HG03064 (cell line): Measurements from ENCODE around the gene FGF23.
A peak's percentile ranks its signal among the peaks of the same experiment; 100 is the strongest.

Experiments used
- ATAC-seq: cut with Tn5 transposase; IDR thresholded peaks from one replicate; pipeline ENCODE4 v1.9.1; 2021; ENCODE audit warnings: low read depth; ENCODE audit not compliant: unreplicated experiment

FGF23 gene

DNA sequence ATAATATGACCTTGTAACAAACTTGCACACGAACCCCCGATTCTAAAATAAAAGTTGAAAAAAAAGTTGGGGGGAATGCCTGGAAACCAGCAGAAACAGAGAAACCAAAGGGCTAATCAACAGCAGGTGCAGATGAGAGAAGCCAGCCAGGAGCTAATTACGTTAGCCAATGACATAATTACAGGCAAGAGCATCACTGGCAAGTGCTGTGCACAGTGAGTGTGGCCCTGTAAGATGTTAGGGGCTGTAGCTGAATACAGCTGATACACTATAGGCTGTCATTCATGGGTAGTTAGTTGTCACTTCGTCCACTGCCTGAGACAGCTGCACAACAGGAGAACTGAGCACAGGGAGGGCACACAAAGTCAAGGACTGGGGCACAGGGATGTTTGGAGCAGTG is 7.3 kb upstream of the FGF23 start:
- ATAC-seq = no peak

DNA sequence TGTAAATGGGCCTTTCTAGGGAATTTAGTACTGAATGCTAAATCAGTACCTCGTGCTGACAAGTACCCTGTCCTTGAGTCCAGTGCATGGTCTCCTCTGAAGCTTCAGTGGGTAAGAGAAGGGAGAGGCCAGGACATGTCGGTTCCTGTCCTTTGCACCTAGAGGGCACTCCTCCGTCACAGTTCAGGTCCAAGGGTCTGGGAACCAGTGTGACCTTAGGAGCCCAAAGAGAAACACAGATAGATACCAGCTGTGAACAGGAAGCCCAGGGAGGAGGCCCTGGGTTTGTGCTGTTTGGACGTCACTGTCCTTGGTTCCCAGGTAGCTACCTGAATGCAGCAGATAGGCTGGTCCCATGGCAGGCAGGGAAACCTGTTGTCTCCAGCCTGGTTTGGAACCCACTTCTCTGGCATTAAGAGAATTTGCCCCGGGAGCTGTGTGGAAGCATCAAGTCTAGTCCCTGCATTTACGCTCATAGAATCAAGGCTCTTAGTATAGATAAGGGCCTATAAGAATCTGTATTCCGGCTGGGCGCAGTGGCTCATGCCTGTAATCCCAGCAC is 3.9 kb upstream of the FGF23 start:
- no peak for ATAC-seq

GRCh38 chr12:4380332-4380731 is 820 bp upstream of the FGF23 start:
- no peak for ATAC-seq

- no peak for ATAC-seq
Measured at GRCh38 chr12:4378772-4379171, 740 bp downstream of the FGF23 start.

DNA sequence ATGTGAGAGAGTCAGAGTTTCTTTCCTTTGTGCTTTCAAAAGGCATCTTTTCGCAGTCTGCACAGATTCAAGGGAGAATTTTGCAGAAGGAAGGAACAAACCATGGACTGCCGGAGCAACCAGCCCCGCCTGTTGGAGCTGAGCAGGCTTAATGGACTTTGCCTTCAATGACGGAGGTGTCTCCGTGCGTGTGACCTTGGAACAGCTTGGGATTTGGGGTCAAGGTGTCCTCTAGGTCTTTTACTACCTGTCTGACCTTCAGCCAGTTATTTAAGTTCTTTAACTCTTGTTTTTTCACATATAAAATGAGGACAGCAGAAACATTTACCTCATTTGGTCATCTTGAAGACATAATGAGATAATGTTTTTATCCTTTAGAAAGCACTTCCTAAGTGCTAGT is 4.1 kb downstream of the FGF23 start:
- no peak for ATAC-seq

DNA sequence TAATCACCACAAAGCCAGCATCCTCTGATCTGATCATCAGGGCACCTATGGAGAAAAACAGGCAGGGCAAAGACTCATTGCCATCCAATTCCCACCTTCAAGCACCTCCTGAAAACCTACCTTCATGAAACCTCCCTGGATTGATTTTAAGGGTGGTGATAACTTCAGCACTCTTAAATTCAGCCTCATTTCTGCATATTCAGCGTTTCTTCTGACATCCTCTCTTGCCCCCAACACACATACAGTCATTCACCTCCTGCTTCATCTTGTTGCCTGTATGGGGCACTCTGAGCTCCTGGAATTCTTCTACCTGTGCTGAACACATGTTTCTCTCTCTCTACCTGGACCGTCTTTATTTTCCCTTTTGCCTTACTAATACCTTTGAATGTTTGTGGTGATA is 6.9 kb downstream of the FGF23 start:
- no peak for ATAC-seq

- no peak for ATAC-seq
Measured at GRCh38 chr12:4370265-4370664, 9.2 kb downstream of the FGF23 start.

DNA sequence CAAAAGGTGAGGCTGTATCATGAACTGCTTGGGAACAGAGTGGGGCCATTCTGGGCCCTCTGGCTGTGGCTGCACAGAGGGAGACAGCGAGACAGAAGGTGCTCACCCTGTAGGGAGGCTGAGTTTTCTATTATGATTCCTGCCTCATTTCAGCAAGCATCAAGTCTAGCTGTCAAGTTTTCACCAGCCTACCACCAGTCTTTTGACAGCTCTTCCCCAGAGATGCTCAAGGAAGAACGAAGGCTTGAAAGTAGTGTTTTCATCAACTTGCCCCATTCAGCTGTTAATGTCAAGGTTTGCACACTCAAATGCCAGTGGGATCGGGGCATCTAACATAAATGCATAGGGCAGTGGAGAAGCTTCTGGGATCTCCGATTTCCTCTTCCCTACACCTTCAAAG is 10.0 kb downstream of the FGF23 start:
- ATAC-seq = no peak

DNA sequence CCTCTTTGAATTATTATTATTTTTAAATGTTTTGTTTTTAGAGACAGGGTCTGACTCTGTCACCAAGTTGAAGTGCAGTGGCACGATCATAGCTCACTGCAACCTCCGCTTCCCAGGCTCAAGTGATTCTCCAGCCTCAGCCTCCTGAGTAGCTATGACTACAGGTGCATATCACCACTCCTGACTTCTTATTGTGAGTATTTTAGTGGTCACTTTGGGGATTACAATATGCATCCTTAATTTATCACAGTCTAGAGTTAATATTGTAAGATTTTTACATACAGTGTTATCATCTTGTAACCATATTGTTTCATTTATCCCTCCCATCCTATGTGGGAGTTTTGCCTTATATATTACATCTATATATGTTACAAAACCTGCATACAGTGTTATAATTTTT is 13.4 kb downstream of the FGF23 start:
- no peak for ATAC-seq

DNA sequence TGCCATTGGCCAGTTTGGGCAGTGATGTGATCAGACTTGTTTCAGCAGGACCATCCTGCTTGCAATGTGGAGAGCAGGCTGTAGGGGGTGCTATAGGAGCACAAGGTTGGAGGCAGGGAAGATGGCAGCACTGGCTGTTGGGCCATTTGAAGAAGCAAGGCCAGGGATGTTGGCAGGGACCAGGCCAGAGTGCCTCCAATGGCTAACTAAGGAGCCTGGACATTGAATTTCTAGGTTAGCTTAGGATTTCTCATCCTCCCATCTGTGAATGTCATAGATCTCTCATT is 23.5 kb downstream of the FGF23 start:
- no peak for ATAC-seq

DNA sequence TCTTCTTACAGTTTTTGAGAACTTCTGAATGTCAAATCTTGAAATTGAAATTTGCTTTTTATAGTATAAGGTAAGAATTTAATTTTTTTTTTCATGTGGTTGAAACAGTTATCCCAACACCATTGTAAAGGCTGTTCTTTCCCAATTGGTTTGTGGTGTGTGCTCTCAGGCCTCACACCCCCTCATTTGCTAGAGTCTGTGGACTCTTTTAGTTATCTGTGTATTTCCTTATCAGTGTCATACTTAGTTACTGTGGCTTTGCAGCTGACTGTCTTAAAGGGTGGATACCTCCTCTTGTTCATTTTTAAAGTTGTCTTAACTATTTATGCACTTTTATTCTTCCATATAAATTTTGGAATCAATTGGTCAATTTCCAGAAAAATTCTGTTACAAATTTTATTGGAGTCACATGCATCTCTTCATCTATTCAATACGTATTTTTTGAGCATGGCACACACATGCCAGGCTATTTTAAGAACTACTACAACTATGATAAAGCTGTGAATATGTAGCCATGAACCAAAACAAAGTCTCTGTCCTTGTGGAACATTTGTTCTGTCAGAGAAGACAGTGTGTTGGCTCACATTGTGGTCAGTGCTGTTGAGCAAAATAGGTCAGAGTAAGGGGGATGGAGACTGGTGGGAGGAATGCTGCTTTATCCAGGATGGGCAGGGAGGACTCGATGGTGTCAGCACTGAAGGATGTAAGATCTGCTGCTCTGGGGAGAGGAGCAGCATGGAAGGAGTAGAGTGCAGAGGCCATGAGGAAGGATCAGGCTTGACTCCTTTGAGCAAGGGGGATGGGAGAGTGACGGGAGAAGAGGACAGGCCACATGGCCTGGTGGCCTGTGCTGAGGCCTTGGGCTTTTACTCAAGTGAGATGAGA is 24.1 kb downstream of the FGF23 start:
- ATAC-seq = no peak

- no peak for ATAC-seq
Measured at GRCh38 chr12:4353785-4354208, 25.7 kb downstream of the FGF23 start.

- no peak for ATAC-seq
Measured at GRCh38 chr12:4346931-4347330, 32.6 kb downstream of the FGF23 start.

- ATAC-seq = no peak
Measured at GRCh38 chr12:4331842-4332241, 47.7 kb downstream of the FGF23 start.

DNA sequence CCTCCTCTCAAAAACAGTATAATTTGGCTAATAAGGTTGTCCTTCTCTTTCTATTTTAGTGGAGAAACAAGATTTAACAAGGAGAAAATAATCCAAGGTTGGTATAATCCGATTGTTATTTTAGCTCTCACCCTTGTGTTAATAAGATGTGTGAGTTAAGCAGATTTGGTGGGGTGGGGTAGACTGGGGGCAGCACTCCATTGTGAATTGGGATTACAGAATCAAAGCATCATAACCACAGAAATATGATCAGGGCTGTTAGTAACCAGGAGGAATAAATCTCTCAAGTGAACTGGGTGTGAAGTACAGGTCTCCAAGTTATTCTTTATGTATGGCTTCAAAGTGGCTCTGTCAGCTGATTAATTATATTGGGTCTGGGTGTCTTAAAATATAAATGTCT is 48.3 kb downstream of the FGF23 start:
- ATAC-seq = no peak

- ATAC-seq = no peak
Measured at GRCh38 chr12:4330203-4330602, 49.3 kb downstream of the FGF23 start.

GRCh38 chr12:4327293-4327692 is 52.2 kb downstream of the FGF23 start:
- no peak for ATAC-seq

DNA sequence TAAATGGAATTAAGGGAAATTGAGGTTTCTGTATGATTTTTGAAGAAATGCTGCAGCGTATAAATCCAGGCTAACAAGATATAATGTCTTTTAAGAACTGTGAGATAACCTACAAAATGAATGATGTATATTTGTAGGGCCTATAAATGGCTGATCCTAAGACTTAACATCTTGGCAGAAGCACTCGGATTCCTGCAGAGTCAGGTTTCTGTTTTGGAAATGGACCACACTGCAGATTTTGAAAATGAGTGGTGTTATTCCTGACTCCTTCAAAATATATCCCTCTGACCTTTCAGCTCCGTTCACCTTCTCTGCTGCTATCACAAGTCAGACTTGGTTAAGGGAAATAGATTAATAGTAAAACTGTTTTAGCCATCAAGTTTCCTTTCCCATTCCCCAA is 53.5 kb downstream of the FGF23 start:
- ATAC-seq = no peak

DNA sequence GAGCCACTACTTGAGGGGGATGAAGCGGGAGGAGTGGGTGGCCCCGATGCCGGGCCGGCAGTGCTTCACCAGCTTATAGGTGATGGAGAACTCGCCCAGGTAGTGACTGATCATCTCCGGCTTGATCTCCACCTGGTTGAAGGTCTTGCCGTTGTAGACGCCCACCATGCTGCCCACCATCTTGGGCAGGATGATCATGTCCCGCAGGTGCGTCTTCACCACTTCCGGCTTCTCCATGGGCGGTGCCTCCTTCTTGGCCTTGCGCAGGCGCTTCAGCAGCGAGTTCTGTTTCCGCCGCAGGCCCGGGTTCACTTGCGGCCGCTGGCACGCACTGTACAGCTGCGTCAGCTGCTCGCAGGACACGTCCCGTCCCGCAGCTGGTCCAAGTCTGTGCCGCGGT is 55.1 kb downstream of the FGF23 start:
- no peak for ATAC-seq

DNA sequence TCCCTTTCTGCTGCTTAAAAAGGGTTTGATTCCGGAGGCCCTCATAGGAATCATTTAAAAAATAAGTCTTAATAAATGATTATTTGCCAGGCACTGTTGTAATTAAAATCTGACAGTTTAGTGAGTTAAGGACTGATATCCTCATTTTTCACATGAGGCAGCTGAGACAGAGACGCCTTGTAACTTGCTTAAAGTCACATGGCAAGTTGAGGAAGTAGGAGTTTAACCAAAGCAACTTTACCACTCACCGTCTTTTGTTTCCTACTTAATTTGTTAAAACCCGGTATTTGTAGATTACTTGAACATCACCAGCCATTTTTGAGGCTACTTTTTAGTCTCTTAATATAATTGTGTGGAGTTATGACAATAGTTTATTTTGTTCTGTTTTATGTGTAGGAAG is 56.1 kb downstream of the FGF23 start:
- ATAC-seq = no peak

- ATAC-seq = no peak
Measured at GRCh38 chr12:4322726-4323125, 56.8 kb downstream of the FGF23 start.

DNA sequence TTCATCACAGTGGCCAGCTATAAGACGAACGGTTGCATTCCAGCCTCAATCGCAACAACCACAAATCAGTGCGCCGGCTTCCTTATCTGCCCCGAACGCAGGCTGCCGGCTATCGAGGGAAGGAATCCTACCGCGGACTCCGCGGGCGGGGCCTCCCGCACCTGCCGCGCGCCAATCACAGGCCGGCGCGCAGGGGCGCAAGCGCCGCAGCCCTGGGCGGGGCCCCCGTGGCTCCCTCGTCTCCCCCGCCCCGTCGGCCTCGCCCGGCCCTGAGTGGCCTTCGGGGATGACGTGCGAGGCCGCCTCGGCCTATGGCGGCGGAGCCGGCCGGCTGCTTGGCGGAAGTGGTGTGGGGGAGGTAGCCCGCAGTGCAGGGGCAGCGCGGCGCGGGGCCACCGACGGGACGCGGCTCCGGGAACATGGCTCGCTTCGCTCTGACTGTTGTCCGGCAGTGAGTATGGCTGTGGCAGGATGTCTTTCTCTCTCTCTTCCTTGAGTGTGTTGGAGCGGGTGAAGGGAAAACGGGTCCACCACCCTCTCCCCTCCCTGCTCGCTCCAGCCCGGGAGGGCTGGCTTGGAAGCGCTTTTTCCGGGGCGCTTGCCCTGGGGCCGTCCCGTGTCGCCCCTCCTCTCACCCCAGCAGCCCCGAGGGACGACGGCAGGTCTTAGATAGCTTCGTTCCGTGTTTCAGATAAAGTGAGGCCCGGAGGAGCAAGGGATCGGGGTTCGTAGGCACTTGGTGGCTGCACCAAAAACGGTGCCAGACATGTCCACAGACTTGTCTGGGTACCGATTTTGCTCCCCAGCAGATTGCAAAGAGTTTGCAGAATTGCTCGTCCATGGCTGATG is 58.4 kb downstream of the FGF23 start, which contains the start of gene TIGAR:
Gene TIGAR, plus strand, starts transcription at position 361 of the 849 bp plus-strand sequence. Its CDS starts 59 bp downstream, at position 420.
- peak; percentile 95 for ATAC-seq
